Neural progenitor cell (in vitro differentiated cells): ENCODE results near the gene ATG13. TPM values are rescaled to one million over a fixed set of nuclear protein-coding genes. Genes with fewer than 3 reads are reported as not detected.

Experiments
- DNase-seq: peaks from one replicate; pipeline ENCODE4 v3.0.0-alpha.2; 2016; ENCODE audit warnings: low spot score
- H2AFZ ChIP-seq: fragments of 200-600 bp; sonication (generic); replicated peaks from 2 replicates; pipeline ENCODE4 v1.6.1; 2016; ENCODE audit warnings: antibody characterized with exemption
- H3F3A ChIP-seq: fragments of 200-600 bp; sonication (generic); 2 replicates; pipeline ENCODE4 v1.6.1; 2016; ENCODE audit warnings: antibody characterized with exemption, low read depth
- H3K27ac ChIP-seq: fragments of 200-600 bp; sonication (generic); 2 replicates; pipeline ENCODE4 v1.5.1; 2016; ENCODE audit warnings: mild to moderate bottlenecking
- H3K27me3 ChIP-seq: fragments of 200-600 bp; sonication (generic); 2 replicates; pipeline ENCODE4 v1.6.1; 2016; ENCODE audit warnings: mild to moderate bottlenecking, moderate library complexity
- H3K36me3 ChIP-seq: fragments of 200-600 bp; sonication (generic); 2 replicates; pipeline ENCODE4 v1.5.1; 2016
- H3K4me1 ChIP-seq: fragments of 200-600 bp; sonication (generic); 2 replicates; pipeline ENCODE4 v1.6.1; 2016; ENCODE audit warnings: mixed run types
- H3K4me2 ChIP-seq: fragments of 200-600 bp; sonication (generic); 2 replicates; pipeline ENCODE4 v1.6.1; 2016
- H3K4me3 ChIP-seq: fragments of 200-600 bp; sonication (generic); 2 replicates; pipeline ENCODE4 v1.5.1; 2016
- H3K79me2 ChIP-seq: fragments of 200-600 bp; sonication (generic); 2 replicates; pipeline ENCODE4 v1.6.1; 2016; ENCODE audit warnings: low read depth
- H3K9ac ChIP-seq: fragments of 200-600 bp; sonication (generic); 2 replicates; pipeline ENCODE4 v1.6.1; 2016
- H3K9me3 ChIP-seq: fragments of 200-600 bp; sonication (generic); 2 replicates; pipeline ENCODE4 v1.5.1; 2016; ENCODE audit warnings: low read depth
- H4K20me1 ChIP-seq: fragments of 200-600 bp; sonication (generic); 2 replicates; pipeline ENCODE4 v1.6.1; 2016; ENCODE audit warnings: low read depth
- H3K27ac Mint-ChIP-seq: 3 replicates; pipeline ENCODE4 v1.8.0; 2021; ENCODE audit warnings: mixed read lengths
- H3K27me3 Mint-ChIP-seq: 2 replicates; pipeline ENCODE4 v1.8.0; 2022; ENCODE audit warnings: low read depth, mild to moderate bottlenecking, inconsistent platforms, moderate library complexity, mixed read lengths; ENCODE audit not compliant: insufficient read depth
- H3K36me3 Mint-ChIP-seq: 3 replicates; pipeline ENCODE4 v1.8.0; 2021; ENCODE audit warnings: mixed read lengths
- H3K4me1 Mint-ChIP-seq: 3 replicates; pipeline ENCODE4 v1.8.0; 2021; ENCODE audit warnings: mixed read lengths
- H3K4me3 Mint-ChIP-seq: 3 replicates; pipeline ENCODE4 v1.8.0; 2021; ENCODE audit warnings: mild to moderate bottlenecking, moderate library complexity, mixed read lengths
- H3K9me3 Mint-ChIP-seq: 3 replicates; pipeline ENCODE4 v1.8.0; 2020; ENCODE audit warnings: mixed read lengths
- EZH2 ChIP-seq: fragments of 200-600 bp; sonication (generic); IDR thresholded peaks from 2 replicates; pipeline ENCODE4 v1.6.1; 2017; ENCODE audit warnings: antibody characterized with exemption, mild to moderate bottlenecking, moderate library complexity
- EZH2phosphoT487 ChIP-seq: fragments of 200-600 bp; sonication (generic); IDR thresholded peaks from 2 replicates; pipeline ENCODE4 v1.6.1; 2017; ENCODE audit warnings: antibody characterized with exemption
- total RNA-seq: library from RNA; depleted of rRNA; stranded (reverse); fragments of >200 nt; gene quantifications from 2 replicates; pipeline ENCODE4 v1.2.3, GENCODE V29; 2015; ENCODE audit warnings: low replicate concordance
- TF ChIP-seq, protein P1 (sequence below): fragments of 200-600 bp; sonication (generic); IDR thresholded peaks from 2 replicates; pipeline ENCODE4 v1.5.1; 2017; ENCODE audit warnings: antibody characterized with exemption, mild to moderate bottlenecking

The ATG13 gene
- total RNA-seq, 1 donor from 2014 or later = 75.4 TPM

DNA sequence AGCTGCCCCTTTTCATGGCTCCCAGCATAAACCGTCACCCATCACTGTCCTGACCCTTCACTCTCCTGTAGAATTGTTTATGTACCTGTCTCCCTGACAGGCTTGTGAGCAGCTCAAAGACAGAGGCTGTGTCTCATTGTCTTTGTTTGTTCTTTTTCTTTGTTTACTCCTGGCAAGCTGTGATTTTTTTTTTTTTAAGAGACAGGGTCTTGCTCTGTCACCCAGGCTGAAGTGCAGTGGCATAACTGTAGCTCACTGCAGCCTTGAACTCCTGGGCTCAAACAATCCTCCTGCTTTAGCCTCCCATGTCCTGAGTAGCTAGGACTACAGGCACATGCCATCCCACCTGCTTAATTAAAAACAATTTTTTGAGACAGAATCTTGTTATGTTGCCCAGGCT lies 73.3 kb downstream of the ATG13 start:
- H3K27ac Mint-ChIP-seq = no peak overlapping the region
- no peaks in the 10 kb centered on the region for H3K9me3 Mint-ChIP-seq
- no peak overlapping the region for H3K27ac ChIP-seq

DNA sequence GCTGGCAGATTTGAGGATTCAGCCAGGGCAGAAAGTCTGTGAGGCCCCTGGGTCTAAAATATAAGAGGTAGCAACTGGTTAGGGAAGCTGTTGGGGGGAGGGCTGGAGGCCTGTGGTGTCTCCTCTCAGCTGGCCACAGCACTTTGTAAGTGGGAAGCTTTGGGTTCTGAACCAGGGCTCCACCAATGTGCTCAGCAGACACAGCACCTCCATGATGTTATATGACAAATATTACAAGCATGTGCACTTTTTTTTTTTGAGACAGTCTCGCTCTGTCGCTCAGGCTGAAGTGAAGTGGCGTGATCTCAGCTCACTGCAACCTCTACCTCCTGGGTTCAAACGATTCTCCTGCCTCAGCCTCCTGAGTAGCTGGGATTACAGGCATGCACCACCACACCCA lies 75.1 kb downstream of the ATG13 start:
- Histone ChIP-seq H3K27ac (no peak overlapping the region), H3K79me2 (no peaks in the 10 kb centered on the region), H3K27me3 (no peaks in the 10 kb centered on the region), H3K36me3 (no peaks in the 10 kb centered on the region), H3K4me3 (no peak overlapping the region), H2AFZ (no peak overlapping the region), H3F3A (no peaks in the 10 kb centered on the region), H4K20me1 (no peaks in the 10 kb centered on the region), H3K4me1 (no peaks in the 10 kb centered on the region), H3K4me2 (no peak overlapping the region), H3K9ac (no peak overlapping the region), H3K9me3 (no peaks in the 10 kb centered on the region)
- TF ChIP-seq EZH2phosphoT487 (no peak), EZH2 (no peak)
- TF ChIP-seq, protein P1, sequence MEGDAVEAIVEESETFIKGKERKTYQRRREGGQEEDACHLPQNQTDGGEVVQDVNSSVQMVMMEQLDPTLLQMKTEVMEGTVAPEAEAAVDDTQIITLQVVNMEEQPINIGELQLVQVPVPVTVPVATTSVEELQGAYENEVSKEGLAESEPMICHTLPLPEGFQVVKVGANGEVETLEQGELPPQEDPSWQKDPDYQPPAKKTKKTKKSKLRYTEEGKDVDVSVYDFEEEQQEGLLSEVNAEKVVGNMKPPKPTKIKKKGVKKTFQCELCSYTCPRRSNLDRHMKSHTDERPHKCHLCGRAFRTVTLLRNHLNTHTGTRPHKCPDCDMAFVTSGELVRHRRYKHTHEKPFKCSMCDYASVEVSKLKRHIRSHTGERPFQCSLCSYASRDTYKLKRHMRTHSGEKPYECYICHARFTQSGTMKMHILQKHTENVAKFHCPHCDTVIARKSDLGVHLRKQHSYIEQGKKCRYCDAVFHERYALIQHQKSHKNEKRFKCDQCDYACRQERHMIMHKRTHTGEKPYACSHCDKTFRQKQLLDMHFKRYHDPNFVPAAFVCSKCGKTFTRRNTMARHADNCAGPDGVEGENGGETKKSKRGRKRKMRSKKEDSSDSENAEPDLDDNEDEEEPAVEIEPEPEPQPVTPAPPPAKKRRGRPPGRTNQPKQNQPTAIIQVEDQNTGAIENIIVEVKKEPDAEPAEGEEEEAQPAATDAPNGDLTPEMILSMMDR = no peak
- Mint-ChIP-seq H3K27ac (no peak overlapping the region), H3K4me1 (peaks cover 7% of the 10 kb centered on the region), H3K27me3 (peaks cover 3% of the 10 kb centered on the region), H3K9me3 (no peaks in the 10 kb centered on the region), H3K36me3 (peaks cover 6% of the 10 kb centered on the region), H3K4me3 (no peak overlapping the region)
- no peak for DNase-seq

More for the DNA sequence above, 73.3 kb downstream of the ATG13 start:
- Histone ChIP-seq H4K20me1 (no peaks in the 10 kb centered on the region), H2AFZ (no peak overlapping the region), H3K79me2 (no peaks in the 10 kb centered on the region), H3K4me1 (no peaks in the 10 kb centered on the region), H3K9ac (no peak overlapping the region), H3K9me3 (no peaks in the 10 kb centered on the region), H3K27me3 (no peaks in the 10 kb centered on the region), H3K36me3 (no peaks in the 10 kb centered on the region), H3K4me3 (no peak overlapping the region), H3K4me2 (no peak overlapping the region), H3F3A (no peaks in the 10 kb centered on the region)
- DNase-seq = no peak
- TF ChIP-seq, protein P1 = no peak
- TF ChIP-seq EZH2phosphoT487 (no peak), EZH2 (no peak)
- H3K4me1 Mint-ChIP-seq = no peaks in the 10 kb centered on the region
- peaks cover 8% of the 10 kb centered on the region for H3K36me3 Mint-ChIP-seq
- no peak overlapping the region for H3K4me3 Mint-ChIP-seq
- no peaks in the 10 kb centered on the region for H3K27me3 Mint-ChIP-seq

DNA sequence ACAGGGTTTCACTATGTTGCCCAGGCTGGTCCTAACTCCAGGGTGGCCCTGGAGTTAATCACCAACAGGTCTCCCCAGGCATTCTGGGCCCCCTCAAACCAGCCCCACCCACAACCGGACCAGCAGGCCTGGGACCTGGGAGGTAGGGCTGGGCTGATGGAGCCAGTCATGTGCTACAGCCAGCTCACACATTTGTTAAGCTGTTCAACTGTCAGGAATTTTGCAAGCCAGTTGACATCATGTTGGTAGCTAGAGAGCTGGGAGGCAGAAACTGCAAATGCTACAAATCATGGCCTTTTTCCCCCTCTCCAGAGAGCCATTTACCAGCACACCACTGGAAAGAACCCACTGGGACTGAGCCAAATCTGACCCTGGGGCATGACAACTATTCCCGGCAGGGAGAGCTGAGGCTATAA lies 76.3 kb downstream of the ATG13 start:
- TF ChIP-seq, protein P1 = no peak
- TF ChIP-seq EZH2phosphoT487 (no peak), EZH2 (no peak)
- H4K20me1 ChIP-seq = no peaks in the 10 kb centered on the region
- H3K4me1 ChIP-seq = no peaks in the 10 kb centered on the region
- H3K27ac ChIP-seq = no peak overlapping the region
- Mint-ChIP-seq H3K27ac (no peak overlapping the region), H3K4me1 (peaks cover 16% of the 10 kb centered on the region), H3K9me3 (no peaks in the 10 kb centered on the region), H3K36me3 (peaks cover 6% of the 10 kb centered on the region), H3K27me3 (peaks cover 3% of the 10 kb centered on the region), H3K4me3 (no peak overlapping the region)
- H3K9me3 ChIP-seq = no peaks in the 10 kb centered on the region
- H3K79me2 ChIP-seq = peaks cover under 1% of the 10 kb centered on the region
- H3K4me2 ChIP-seq = no peak overlapping the region
- H3K9ac ChIP-seq = no peak overlapping the region
- no peaks in the 10 kb centered on the region for H3K27me3 ChIP-seq
- no peak overlapping the region for H3K4me3 ChIP-seq
- no peaks in the 10 kb centered on the region for H3F3A ChIP-seq
- H2AFZ ChIP-seq = no peak overlapping the region
- DNase-seq = no peak
- H3K36me3 ChIP-seq = no peaks in the 10 kb centered on the region
